ENCODE measurements around the gene DNAJC16.

DNAJC16 gene

DNA sequence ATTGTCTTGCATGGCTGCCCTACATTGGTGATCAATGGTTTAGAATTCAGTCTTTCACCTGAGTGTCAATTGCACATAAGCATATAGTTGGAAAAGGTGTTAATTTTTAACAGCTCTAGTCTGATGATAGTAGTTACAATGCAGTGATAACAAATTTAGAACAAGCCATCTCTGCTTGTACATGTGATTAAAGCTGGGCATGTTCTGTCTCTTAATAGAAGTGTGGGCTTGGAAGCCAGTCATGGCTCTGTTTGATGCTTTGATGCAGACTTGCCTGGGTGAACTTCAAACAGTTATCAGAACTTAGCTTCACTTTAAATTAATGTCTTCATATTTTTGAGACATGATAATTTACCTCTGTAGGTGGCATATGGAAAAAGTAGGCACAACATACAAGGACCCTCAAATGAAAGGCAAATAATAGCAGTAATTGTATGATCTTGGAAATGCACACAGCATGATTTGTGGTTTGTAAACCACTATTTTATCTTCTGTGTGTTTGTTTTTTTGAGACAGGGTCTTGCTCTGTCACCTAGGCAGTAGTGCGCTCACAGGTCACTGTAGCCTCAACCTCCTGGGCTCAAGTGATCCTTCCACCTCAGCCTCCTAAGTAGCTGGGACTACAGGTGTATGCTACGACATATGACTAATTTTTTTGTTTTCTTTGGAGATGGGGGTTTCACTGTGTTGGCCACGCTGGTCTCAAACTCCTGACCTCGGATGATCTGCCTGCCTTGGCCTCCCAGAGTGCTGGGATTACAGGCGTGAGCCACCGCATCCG, 94.4 kb downstream of the DNAJC16 start:
- DNase-seq (ENCODE audit: low read depth): no peak

DNA sequence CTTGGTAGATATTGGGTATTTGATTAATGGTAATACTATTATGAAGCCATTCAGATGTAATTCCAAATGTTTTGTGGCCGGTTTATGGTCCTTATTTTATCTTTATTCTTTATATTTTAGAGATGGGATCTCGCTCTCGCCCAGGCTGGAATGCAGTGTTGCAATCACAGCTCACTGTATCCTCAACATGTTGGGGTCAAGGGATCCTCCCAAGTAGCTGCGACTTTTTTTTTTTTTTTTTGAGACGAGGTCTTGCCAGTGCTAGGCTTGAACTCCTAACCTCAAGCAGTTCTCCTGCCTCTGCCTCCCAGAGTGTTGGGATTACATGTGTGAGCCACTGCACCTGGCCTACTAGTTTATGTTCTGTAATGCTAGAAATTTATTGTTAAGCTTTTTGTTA, 95.3 kb downstream of the DNAJC16 start:
- no peak for DNase-seq (ENCODE audit: low read depth)

DNA sequence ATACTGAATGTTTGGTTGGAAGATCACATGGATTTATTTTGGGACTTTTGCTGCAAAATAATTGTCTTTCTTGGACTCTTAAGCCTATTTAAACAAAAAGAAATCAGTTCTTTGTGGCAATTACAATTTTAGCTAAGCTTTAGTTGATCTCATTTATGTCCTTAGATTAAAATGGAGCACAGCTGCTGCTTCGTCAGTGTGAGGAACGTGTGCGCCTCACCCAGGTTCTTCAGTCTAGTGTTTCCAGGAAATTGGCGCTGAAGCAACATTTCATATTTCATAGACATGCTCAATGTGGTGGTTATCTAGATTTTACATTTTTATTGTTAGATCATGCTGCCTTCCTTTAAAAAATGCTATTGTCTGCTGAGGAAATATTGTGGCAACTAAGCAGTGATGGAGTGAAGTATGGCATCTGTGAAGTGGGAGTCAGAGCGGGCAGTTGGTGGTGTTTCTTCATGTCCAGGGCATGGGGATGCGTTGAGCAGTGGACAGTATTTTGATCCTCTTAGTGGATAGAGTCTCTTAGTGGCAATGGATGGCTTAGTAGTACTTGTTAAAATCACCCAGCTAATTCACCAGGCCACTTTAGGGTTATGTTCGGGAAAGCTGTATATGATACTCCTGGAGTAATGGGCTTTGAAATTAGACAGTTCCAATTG, 96.2 kb downstream of the DNAJC16 start:
- no peak for DNase-seq (ENCODE audit: low read depth)

DNA sequence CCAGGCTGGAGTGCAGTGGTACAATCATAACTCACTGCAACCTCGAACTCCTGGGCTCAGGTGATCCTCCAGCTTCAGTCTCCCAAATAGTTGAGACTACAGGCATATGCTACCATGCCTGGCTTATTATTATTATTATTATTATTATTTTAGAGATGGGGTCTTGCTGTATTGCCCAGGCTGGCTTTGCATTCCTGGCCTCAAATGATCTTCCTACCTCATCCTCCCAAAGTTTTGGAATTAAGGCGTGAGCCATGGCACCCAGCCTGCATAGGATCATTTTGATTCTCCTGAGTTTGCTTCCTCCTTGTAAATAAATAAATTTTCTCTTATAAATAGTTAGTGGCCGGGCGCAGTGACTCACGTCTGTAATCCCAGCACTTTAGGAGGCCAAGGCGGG, 96.8 kb downstream of the DNAJC16 start:
- no peak for DNase-seq (ENCODE audit: low read depth)

DNA sequence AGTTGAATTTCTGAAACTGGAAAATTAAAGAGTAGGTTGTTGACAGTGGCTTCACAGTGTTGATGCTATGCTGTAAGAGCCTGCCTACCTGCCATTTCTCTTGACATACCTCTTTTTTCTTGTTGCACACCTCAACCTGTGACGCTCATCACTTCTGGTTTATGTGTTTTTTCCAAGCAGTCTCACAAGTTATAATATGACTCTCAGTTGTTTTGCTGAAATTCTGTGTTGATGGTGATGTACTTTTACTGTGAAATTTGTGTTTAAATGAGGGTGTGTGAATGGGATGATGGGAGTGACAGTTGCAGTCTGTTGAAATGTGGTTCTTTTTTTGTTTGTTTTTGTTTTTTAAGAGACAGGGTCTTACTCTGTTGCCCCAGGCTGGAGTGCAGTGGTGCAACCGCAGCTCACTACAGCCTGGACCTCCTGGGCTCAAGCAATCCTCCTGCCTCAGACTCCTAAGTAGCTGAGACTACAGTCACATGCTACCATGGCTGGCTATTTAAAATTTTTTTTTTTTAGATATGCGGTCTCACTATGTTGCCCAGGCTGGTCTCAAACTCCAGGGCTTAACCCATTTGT, 97.6 kb downstream of the DNAJC16 start:
- DNase-seq (ENCODE audit: low read depth): no peak

DNA sequence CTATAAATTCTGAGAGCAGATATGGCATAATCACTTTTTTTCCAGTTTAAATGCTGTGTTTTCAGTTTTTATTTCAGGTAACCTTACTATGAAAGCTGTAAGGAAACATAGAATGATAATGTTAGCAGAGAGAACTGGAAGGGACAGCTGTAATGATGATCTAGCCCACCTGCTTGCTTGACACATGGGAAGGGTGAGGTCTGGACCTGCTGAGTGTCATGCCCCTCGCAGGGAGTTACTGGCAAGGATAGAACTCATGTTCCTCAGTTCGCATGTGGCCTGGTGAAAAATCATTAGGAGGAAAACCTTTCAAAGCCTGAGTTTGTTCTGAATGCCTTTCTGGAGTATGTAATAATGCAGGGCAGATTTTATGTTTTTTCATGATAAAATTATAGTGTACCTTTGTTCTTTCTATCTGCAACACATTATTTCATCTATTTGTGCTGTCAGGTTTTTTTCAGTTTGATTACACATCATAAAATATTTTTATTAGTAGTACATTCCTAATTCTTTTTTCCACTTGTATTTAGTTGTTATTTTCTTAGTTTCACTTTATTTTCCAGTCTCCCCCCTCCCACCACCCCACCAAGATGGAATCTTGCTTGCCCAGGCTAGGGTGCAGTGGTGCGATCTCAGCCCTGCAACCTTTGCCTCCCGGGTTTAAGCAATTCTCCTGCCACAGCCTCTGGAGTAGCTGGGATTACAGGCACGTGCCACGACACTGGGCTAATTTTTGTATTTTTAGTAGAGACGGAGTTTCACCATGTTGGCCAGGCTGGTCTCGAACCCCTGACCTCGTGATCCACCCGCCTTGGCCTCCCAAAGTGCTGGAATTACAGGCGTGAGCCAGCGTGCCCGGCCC, 98.6 kb downstream of the DNAJC16 start:
- no peak for DNase-seq (ENCODE audit: low read depth)

All from stimulated activated CD8-positive, alpha-beta memory T cell treated with anti-CD3 and anti-CD28 coated beads, Interleukin-7, amount 100 ng/mL, for 24 hours (primary cell).